DLD1 (cell line): ENCODE results near the gene RNPS1.

Source experiments
- in situ Hi-C: cut with HindIII; loops from 2 replicates; pipeline ENCODE4 v1.10.0; 2017; ENCODE audit warnings: low sequenced_read_pairs

RNPS1 gene, protein sequence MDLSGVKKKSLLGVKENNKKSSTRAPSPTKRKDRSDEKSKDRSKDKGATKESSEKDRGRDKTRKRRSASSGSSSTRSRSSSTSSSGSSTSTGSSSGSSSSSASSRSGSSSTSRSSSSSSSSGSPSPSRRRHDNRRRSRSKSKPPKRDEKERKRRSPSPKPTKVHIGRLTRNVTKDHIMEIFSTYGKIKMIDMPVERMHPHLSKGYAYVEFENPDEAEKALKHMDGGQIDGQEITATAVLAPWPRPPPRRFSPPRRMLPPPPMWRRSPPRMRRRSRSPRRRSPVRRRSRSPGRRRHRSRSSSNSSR

GRCh38 chr16:2267913-2268666, at the start of gene RNPS1:
Gene RNPS1 (minus strand): TSS chr16:2268126. CDS start chr16:2264643, 3,483 bp downstream.
- in situ Hi-C loops: no loop called here

DNA sequence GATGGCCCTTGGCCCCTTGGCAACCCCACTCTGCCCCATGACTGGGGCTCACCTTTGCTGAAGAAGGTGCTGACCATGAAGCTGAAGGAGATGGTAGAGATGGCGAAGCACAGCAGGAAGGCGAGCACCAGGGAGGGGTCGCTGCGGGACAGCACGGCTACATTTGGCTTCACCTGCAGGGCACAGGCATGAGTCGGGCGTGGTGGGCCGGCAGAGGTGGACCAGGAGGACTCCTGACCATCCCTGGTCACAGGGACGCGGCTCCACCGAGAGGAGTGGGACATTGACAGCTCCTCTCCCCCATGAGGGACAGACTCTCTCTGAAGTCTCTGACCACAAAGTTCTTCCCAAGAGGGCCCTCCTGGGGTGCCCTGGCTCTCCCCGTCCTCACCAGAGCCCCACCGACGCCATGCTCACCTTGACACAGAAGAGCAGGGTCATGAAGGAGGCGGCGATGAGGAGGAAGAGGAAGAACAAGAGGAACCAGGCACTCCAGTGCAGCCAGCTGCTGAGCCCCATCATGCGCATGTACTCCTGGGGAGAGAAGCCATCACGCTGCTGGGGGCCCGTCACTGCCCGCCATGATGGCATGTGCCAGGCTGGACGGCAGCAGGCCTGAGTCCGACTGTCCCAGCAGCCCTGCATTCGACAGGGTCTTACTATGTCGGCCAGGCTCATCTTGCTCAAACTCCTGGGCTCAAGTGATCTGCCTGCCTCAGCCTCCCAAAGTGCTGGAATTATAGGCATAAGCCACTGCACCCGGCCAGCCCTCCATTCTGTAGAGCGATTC, 49.5 kb upstream of the RNPS1 start:
- in situ Hi-C loops: no loop called here

DNA sequence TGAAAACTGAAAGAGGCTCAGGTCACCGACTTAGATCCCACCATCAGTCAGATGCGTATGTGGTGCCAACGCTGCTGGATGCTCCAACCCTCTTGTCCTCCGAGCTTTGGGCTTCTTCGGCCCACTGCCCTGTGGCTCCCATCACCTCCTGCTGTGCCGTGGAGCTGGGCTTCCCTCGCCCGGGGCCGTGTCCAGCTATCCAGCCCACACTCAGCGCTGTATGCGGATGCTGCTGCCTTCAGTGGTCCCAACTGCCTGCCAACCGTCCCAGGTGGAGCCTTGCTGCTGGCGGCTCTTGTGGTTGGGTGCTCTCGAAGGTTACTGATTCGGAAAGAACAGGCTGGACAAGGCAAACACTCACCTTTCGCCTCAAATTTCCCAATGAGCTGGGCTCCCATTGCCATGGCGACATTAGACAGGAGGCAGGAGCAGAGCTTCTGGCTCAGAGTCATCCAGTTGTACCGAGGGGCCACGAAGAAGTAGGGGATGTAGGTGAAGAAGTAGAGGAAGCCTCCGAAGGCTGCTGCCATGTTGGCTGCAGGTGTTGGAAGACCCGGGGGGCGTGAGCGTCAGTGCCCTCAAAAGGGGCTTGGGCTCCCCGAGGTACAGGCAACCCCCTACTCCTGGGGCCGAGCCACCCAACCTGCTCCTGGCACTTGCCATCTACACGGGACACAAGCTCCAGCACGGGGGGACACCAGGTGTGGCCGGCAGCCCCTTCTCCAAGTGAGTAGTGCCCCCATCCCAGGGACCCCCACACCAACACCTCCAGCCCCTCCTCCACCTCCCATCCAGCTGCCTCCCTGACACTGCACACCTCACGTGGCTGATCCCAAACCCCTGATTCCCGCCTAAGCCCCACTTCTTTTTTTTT, 40.4 kb upstream of the RNPS1 start:
- in situ Hi-C loops: no loop called here

- in situ Hi-C loops: no loop called here
These were observed 31.9 kb upstream of the RNPS1 start for GRCh38 chr16:2299915-2300192.

DNA sequence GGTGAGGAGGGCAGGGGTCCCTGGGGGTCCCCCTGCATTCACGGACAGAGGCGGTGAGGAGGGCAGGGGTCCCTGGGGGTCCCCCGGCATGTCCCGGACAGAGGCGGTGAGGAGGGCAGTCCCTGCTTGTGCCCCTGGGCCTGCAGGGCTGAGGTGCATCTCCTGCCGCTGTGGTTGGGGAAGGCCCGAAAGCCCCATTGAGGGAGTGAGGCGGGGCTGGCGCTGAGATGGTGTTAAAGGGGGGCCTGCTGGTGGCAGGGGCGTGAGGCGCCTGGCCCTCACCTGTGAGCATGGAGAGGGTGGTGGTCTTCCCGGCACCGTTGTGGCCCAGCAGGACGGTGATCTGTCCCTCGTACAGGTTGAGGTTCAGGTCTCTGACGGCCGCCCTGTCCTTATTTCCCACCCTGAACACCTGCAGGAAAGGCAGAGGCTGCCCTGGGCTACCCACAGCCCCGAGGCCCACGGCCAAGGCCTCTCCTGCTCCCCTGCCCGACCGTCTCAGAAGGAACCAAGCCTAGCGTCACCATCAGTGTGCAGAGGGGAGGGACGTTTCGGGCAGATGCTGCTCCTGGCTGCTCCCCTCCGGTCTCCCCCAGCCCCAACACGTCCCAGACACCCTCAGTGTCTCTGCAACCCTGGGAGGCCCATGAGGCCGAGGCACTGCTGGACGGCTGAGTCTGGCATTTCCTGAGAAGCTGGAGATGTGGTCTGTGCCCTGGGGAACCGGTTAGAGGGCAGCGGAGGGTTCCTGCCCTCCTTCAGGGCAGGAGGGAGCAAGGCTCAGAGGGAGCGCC, 31.4 kb upstream of the RNPS1 start:
- in situ Hi-C loops: no loop called here

DNA sequence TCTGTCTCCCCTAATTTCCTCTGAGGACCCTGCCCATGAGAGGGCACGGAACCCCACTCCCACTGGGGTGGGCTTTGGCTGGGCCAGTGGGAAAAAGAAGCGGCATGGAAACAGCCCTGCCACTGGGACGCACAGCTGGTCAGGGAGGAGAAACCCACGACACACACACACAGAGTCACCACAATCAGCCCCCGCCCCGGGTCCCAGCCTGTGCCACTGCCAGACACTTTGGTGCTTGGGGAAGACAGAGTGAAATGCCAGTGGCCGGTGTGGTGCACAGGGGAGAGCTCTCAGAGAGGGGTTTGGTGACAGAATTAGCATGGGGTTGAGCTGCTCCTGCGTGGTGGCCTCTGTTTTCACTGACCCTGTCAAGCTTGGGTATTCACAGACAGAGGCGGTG, 30.7 kb upstream of the RNPS1 start:
- in situ Hi-C loops: no loop called here

DNA sequence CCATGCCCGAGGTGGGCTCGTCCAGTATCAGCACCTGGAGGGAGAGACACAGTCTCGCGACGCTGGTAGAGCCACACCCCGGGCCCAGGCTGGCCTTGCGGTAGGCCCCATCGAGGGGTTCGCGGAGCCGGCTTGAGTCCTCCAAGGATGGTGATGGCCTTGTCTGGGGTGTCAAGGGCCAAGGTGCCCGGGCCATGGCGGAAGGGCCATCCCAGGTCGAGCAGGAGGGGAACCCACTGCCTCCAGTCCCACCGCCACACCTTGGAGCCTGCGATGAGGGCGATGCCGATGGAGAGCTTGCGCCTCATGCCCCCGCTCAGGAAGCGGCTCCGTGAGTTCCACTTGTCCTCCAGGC, 29.6 kb upstream of the RNPS1 start:
- in situ Hi-C loops: no loop called here

GRCh38 chr16:2296661-2297505, 29.0 kb upstream of the RNPS1 start:
- in situ Hi-C loops: no loop called here

DNA sequence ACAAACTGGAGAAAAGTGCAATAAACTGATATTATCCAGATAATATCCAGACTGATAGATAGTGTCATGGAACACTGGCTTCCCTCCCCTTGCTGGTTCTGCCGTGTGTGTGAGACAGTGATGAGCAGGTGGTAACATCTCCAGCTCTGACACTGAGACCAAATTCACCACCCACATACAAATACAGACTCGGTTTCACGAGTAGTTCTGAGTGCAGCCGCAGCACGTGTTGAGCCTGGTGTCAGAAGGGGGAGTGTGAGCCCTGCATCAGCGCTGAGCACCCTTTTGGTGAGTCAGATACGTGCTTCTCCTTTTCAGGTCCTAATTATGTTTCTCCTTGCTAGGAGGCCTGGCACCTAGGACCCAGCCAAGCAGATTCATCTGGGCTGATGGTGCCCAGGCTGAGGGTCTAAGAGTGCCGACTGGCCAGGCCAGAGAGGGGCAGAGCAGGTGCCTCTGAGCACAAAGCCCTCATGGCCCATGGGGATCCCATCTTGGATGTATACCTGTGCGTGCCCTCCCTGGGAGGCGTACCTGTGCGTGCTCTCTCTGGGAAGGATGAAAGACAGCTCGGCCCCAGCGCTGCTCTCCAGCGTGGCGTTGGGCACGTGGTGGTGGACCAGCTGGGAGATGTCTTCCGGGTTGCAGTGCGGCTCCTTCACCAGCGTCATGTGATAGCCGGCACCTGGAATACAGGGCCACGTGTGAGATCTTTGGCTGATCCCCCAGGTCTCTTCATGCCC, 27.3 kb upstream of the RNPS1 start:
- in situ Hi-C loops: no loop called here

DNA sequence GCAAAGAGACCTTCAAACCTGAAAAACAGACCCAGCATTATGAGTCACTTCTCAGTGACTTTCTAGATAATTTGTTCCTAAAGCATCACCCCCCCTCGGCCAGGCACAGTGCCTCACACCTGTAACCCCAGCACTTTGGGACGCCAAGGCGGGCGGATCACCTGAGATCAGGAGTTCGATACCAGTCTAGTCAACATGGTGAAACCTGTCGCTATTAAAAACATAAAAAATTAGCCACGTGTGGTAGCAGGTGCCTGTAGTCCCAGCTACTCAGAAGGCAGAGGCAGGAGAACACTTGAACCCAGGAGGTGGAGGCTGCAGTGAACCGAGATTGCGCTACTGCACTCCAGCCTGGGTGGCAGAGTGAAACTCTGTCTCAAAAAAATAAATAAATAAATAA, 24.3 kb upstream of the RNPS1 start:
- in situ Hi-C loops: no loop called here

DNA sequence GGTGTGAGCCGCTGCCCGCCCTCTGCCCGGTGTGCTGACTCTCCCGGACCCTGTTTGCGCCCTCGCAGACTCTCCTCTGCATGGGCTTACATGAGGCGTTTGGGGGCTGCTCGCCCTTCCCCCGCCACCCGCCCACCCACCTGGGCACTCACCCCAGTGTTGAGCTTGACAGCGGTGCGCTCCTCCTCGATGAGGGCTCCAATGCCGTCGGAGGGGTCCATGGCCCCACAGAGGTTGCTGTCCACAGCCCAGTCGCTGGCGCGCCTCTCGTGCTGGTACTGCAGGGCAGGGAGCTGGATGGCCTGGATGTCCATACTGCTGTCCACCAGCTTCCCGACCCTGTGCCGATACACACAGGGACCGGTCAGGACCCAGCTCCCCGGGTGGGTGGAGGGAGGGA, 21.4 kb upstream of the RNPS1 start:
- in situ Hi-C loops: no loop called here

GRCh38 chr16:2288726-2289125, 20.8 kb upstream of the RNPS1 start:
- in situ Hi-C loops: no loop called here

GRCh38 chr16:2287916-2288547, 20.1 kb upstream of the RNPS1 start:
- in situ Hi-C loops: no loop called here

DNA sequence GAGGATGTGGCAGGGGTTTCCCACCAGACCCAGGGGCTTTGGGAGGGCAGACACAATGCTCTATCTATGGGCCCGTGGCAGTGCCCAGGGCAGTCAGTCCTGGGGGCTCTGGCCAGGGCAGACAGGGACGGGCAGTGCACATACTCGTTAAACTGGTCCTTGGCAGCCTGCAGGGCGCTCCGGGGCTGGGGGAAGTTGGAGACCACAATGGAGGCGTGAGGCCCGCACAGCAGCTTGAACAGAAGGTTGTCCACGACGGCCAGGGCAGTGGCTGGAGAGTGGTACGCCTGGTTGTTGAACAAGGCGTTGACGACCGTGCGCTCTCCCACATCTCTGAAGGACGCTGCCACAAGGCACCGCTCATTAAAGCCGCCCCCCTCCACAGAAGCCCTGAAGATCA, 18.6 kb upstream of the RNPS1 start:
- in situ Hi-C loops: no loop called here

DNA sequence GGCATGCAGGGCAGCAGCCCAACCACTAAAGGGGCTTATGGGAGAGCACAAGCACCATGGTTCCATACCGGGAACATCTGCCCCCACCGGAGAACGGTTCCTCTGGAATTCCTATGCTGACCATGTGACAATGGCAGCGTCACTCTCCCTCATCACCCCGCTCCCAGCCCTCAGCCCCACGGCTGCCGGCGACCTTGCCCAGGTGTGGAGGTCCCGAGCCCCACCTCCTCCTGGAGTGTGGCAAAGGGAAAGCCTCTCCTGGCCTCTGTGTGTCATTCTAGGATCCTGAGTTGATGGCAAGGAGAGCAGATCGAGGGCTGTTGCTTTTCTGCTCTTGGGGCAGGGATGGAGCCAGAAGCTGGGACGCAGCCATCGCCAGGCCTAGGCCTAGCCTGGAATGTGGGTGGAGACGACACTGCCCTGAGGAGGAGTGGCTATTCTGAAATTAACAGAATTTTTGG, 17.8 kb upstream of the RNPS1 start:
- in situ Hi-C loops: no loop called here

DNA sequence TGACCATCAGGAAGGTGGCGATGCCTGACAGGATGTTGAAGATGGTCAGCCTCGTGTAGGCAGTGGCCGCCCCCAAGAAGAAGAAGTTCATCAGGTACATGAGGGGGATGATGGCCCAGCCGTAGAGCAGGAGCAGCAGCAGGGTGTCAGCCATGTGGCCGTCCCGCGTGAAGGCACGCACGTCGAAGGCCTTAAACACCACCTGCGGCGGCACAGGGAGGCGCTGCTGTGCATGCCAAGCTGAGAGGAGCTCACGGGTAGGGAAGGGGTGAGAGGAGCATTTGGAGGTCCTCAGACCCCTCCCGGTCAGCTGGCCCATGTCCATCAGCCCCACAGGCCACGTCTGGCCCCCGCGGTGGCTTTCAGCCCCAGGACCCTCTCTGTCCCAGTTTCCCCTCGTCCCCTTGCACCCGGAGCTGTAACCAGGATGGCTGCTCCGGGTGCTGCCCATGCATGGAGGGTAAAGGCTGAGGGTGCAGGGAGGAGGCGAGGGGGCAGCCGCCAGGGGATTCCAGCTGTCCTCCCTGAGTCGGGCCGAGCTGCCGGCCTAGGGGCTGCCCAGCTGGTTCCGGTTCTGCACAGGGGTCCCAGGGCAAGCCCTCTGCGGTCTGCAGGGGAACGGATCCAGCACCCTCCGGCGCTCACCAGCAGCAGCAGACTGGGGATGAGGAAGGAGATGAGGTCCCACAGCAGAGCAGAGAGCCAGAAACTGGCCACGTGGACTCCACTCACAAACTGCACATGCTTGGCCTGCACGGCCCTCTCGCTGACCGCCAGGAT, 17.1 kb upstream of the RNPS1 start:
- in situ Hi-C loops: no loop called here

- in situ Hi-C loops: no loop called here
These were observed 16.3 kb upstream of the RNPS1 start for GRCh38 chr16:2284001-2284770.
